ENCODE measurements around the gene DDR1.

DDR1 gene

GRCh38 chr6:30945281-30945680, 61.0 kb downstream of the DDR1 start:
- TF ChIP-seq GLIS3 (CRISPR knock-in tag; IDR thresholded peaks at IDR 0.05) (no peak), OSR1 (CRISPR knock-in tag; IDR thresholded peaks at IDR 0.05) (no peak), ZNF70 (CRISPR knock-in tag; IDR thresholded peaks at IDR 0.05) (no peak), BACH2 (CRISPR knock-in tag; IDR thresholded peaks at IDR 0.05; ENCODE audit: borderline replicate concordance) (no peak), ZC3H10 (CRISPR knock-in tag; IDR thresholded peaks at IDR 0.05) (no peak), ZFP3 (CRISPR knock-in tag; IDR thresholded peaks at IDR 0.05) (no peak), ZFP30 (CRISPR knock-in tag; IDR thresholded peaks at IDR 0.05) (no peak), CSRNP3 (CRISPR knock-in tag; IDR thresholded peaks at IDR 0.05) (no peak), TCF4 (CRISPR knock-in tag; IDR thresholded peaks at IDR 0.05; ENCODE audit: borderline replicate concordance) (no peak), SNAI2 (CRISPR knock-in tag; IDR thresholded peaks at IDR 0.05) (no peak), TSHZ2 (CRISPR knock-in tag; IDR thresholded peaks at IDR 0.05) (no peak), ESRRG (CRISPR knock-in tag; IDR thresholded peaks at IDR 0.05) (no peak), ISL1 (CRISPR knock-in tag; IDR thresholded peaks at IDR 0.05) (no peak), TOX (CRISPR knock-in tag; IDR thresholded peaks at IDR 0.05; ENCODE audit: borderline replicate concordance) (no peak)
- TF ChIP-seq, protein P1, sequence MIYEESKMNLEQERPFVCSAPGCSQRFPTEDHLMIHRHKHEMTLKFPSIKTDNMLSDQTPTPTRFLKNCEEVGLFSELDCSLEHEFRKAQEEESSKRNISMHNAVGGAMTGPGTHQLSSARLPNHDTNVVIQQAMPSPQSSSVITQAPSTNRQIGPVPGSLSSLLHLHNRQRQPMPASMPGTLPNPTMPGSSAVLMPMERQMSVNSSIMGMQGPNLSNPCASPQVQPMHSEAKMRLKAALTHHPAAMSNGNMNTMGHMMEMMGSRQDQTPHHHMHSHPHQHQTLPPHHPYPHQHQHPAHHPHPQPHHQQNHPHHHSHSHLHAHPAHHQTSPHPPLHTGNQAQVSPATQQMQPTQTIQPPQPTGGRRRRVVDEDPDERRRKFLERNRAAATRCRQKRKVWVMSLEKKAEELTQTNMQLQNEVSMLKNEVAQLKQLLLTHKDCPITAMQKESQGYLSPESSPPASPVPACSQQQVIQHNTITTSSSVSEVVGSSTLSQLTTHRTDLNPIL (CRISPR knock-in tag; IDR thresholded peaks at IDR 0.05; ENCODE audit: low read depth) = no peak
- TF ChIP-seq, protein P2, sequence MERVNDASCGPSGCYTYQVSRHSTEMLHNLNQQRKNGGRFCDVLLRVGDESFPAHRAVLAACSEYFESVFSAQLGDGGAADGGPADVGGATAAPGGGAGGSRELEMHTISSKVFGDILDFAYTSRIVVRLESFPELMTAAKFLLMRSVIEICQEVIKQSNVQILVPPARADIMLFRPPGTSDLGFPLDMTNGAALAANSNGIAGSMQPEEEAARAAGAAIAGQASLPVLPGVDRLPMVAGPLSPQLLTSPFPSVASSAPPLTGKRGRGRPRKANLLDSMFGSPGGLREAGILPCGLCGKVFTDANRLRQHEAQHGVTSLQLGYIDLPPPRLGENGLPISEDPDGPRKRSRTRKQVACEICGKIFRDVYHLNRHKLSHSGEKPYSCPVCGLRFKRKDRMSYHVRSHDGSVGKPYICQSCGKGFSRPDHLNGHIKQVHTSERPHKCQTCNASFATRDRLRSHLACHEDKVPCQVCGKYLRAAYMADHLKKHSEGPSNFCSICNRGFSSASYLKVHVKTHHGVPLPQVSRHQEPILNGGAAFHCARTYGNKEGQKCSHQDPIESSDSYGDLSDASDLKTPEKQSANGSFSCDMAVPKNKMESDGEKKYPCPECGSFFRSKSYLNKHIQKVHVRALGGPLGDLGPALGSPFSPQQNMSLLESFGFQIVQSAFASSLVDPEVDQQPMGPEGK (CRISPR knock-in tag; IDR thresholded peaks at IDR 0.05; ENCODE audit: borderline replicate concordance) = no peak
- TF ChIP-seq, protein P3, sequence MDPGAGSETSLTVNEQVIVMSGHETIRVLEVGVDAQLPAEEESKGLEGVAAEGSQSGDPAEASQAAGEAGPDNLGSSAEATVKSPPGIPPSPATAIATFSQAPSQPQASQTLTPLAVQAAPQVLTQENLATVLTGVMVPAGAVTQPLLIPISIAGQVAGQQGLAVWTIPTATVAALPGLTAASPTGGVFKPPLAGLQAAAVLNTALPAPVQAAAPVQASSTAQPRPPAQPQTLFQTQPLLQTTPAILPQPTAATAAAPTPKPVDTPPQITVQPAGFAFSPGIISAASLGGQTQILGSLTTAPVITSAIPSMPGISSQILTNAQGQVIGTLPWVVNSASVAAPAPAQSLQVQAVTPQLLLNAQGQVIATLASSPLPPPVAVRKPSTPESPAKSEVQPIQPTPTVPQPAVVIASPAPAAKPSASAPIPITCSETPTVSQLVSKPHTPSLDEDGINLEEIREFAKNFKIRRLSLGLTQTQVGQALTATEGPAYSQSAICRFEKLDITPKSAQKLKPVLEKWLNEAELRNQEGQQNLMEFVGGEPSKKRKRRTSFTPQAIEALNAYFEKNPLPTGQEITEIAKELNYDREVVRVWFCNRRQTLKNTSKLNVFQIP (CRISPR knock-in tag; IDR thresholded peaks at IDR 0.05; ENCODE audit: borderline replicate concordance, low read depth) = no peak
- ATAC-seq = no peak

- no peak for ATAC-seq
- TF ChIP-seq ZFP30 (CRISPR knock-in tag; IDR thresholded peaks at IDR 0.05) = no peak
- TF ChIP-seq PPARA (CRISPR knock-in tag; IDR thresholded peaks at IDR 0.05; ENCODE audit: borderline replicate concordance) = no peak
- TF ChIP-seq ZNF70 (CRISPR knock-in tag; IDR thresholded peaks at IDR 0.05) = no peak
- no peak for TF ChIP-seq TSHZ2 (CRISPR knock-in tag; IDR thresholded peaks at IDR 0.05)
- TF ChIP-seq CSDC2 (CRISPR knock-in tag; IDR thresholded peaks at IDR 0.05) = no peak
- no peak for TF ChIP-seq ZNF8 (CRISPR knock-in tag; IDR thresholded peaks at IDR 0.05)
- no peak for TF ChIP-seq ZC3H10 (CRISPR knock-in tag; IDR thresholded peaks at IDR 0.05)
- TF ChIP-seq, protein P1 (CRISPR knock-in tag; IDR thresholded peaks at IDR 0.05; ENCODE audit: low read depth) = no peak
- no peak for TF ChIP-seq CSRNP3 (CRISPR knock-in tag; IDR thresholded peaks at IDR 0.05)
- no peak for TF ChIP-seq GLIS3 (CRISPR knock-in tag; IDR thresholded peaks at IDR 0.05)
- TF ChIP-seq, protein P2 (CRISPR knock-in tag; IDR thresholded peaks at IDR 0.05; ENCODE audit: borderline replicate concordance) = no peak
- no peak for TF ChIP-seq ARNTL (CRISPR knock-in tag; IDR thresholded peaks at IDR 0.05; ENCODE audit: borderline replicate concordance, low read depth)
- no peak for TF ChIP-seq OSR1 (CRISPR knock-in tag; IDR thresholded peaks at IDR 0.05)
These were observed 62.9 kb downstream of the DDR1 start for GRCh38 chr6:30947231-30947630.
